HCT116 (cell line): ENCODE measurements around the gene CCDC146.

Source experiments
- CTCF ChIP-seq, 3 experiments: fragments of 200-600 bp in 1 of 3; sonication (generic) in 1 of 3; IDR thresholded peaks in 2 of 3; conservative IDR thresholded peaks in 1 of 3; 2 replicates each; pipeline ENCODE4 v1.5.1; 2012 to 2017; ENCODE audit warnings: low read depth in 2 of 3, low read length in 2 of 3, antibody characterized with exemption in 1 of 3, borderline replicate concordance in 1 of 3, control low read depth in 1 of 3, mild to moderate bottlenecking in 1 of 3, mixed read lengths in 1 of 3, mixed run types in 1 of 3, moderate library complexity in 1 of 3; ENCODE audit not compliant: insufficient read depth in 1 of 3
- EZH2 ChIP-seq: fragments of 200-600 bp; sonication (generic); IDR thresholded peaks from 2 replicates; pipeline ENCODE4 v1.6.1; 2017; ENCODE audit warnings: antibody characterized with exemption, mixed run types
- EZH2phosphoT487 ChIP-seq: fragments of 200-600 bp; IDR thresholded peaks from 2 replicates; pipeline ENCODE4 v1.6.1; 2018; ENCODE audit warnings: antibody characterized with exemption, borderline replicate concordance
- FOSL1 ChIP-seq: IDR thresholded peaks from 2 replicates; pipeline ENCODE4 v1.6.1; 2012; ENCODE audit warnings: low read depth
- JUND ChIP-seq: IDR thresholded peaks from 2 replicates; pipeline ENCODE4 v1.6.1; 2012
- MAX ChIP-seq: IDR thresholded peaks from 2 replicates; pipeline ENCODE4 v1.6.1; 2012
- POLR2A ChIP-seq: IDR thresholded peaks from 2 replicates; pipeline ENCODE4 v1.7.0; 2011; ENCODE audit warnings: borderline replicate concordance; ENCODE audit not compliant: insufficient read depth, insufficient read length; ENCODE audit errors: extremely low read depth
- POLR2AphosphoS5 ChIP-seq: IDR thresholded peaks from 2 replicates; pipeline ENCODE4 v1.6.1; 2011; ENCODE audit warnings: mild to moderate bottlenecking, low read depth, low read length, moderate library complexity
- REST ChIP-seq: IDR thresholded peaks from 2 replicates; pipeline ENCODE4 v1.6.1; 2012; ENCODE audit warnings: low read depth
- SIN3A ChIP-seq: IDR thresholded peaks from 2 replicates; pipeline ENCODE4 v1.6.1; 2012; ENCODE audit warnings: low read depth
- SRF ChIP-seq: IDR thresholded peaks from 2 replicates; pipeline ENCODE4 v1.6.1; 2012; ENCODE audit warnings: low read depth
- YY1 ChIP-seq: IDR thresholded peaks from 2 replicates; pipeline ENCODE4 v1.6.1; 2011; ENCODE audit warnings: low read length, low read depth, moderate library complexity, mild to moderate bottlenecking; ENCODE audit not compliant: insufficient replicate concordance; ENCODE audit errors: extremely low read depth
- ZFX ChIP-seq: fragments of 450-650 bp; IDR thresholded peaks from 2 replicates; pipeline ENCODE4 v1.6.1; 2017
- ZNF274 ChIP-seq: fragments of 200-500 bp; sonication (Bioruptor generic); IDR thresholded peaks from 2 replicates; pipeline ENCODE4 v1.6.1; 2014; ENCODE audit warnings: mild to moderate bottlenecking, low read depth, low read length, inconsistent platforms

GRCh38 chr7:77284005-77284404 lies 161.6 kb downstream of the CCDC146 start:
- TF ChIP-seq CTCF (IDR thresholded peaks at IDR 0.05 in 2 of 3, conservative IDR thresholded peaks at IDR 0.05 in 1 of 3; ENCODE audit: borderline replicate concordance in 1 of 3, insufficient read depth in 1 of 3, low read depth in 2 of 3, low read length in 2 of 3) (no peak), MAX (no peak), POLR2AphosphoS5 (no peak), JUND (no peak), POLR2A (no peak), EZH2 (no peak), FOSL1 (no peak), ZNF274 (no peak), YY1 (no peak), REST (no peak), SIN3A (no peak), ZFX (no peak), SRF (no peak), EZH2phosphoT487 (no peak)
